Endodermal cell (in vitro differentiated cells): Measurements from ENCODE around the gene TECTA. TPM values are rescaled to one million over a fixed set of nuclear protein-coding genes. Genes with fewer than 3 reads are reported as not detected.

Source experiments
- DNase-seq: peaks from one replicate; pipeline ENCODE4 v3.0.0-alpha.2; 2017
- H3K27ac ChIP-seq: 2 replicates; pipeline ENCODE4 v1.5.1; 2013; ENCODE audit warnings: mild to moderate bottlenecking, low read depth, low read length, moderate library complexity
- H3K27me3 ChIP-seq: 2 replicates; pipeline ENCODE4 v1.6.1; 2013; ENCODE audit warnings: mild to moderate bottlenecking, low read length, moderate library complexity; ENCODE audit not compliant: insufficient read depth, control insufficient read depth, poor library complexity, severe bottlenecking
- H3K36me3 ChIP-seq: 2 replicates; pipeline ENCODE4 v1.7.0; 2013; ENCODE audit warnings: mild to moderate bottlenecking, low read length, moderate library complexity; ENCODE audit not compliant: control insufficient read depth, insufficient read depth
- H3K4me1 ChIP-seq: one replicate; pipeline ENCODE4 v1.7.0; 2013; ENCODE audit warnings: low read length; ENCODE audit not compliant: control insufficient read depth, insufficient read depth
- H3K4me3 ChIP-seq: 2 replicates; pipeline ENCODE4 v1.5.1; 2013; ENCODE audit warnings: mild to moderate bottlenecking, low read length, moderate library complexity
- H3K9ac ChIP-seq: 2 replicates; pipeline ENCODE4 v1.6.1; 2013; ENCODE audit warnings: mild to moderate bottlenecking, low read length, moderate library complexity; ENCODE audit not compliant: poor library complexity, severe bottlenecking; ENCODE audit errors: extremely low read depth
- H3K9me3 ChIP-seq: 2 replicates; pipeline ENCODE4 v1.6.1; 2013; ENCODE audit warnings: mild to moderate bottlenecking, low read length, moderate library complexity; ENCODE audit not compliant: control insufficient read depth
- H3K27ac Mint-ChIP-seq: 2 replicates; pipeline ENCODE4 v1.8.0; 2020; ENCODE audit warnings: mixed read lengths
- H3K27me3 Mint-ChIP-seq: 2 replicates; pipeline ENCODE4 v1.8.0; 2021; ENCODE audit warnings: mild to moderate bottlenecking, mixed read lengths; ENCODE audit not compliant: insufficient read depth
- H3K36me3 Mint-ChIP-seq: 2 replicates; pipeline ENCODE4 v1.8.0; 2020; ENCODE audit warnings: low read depth, mixed read lengths
- H3K4me1 Mint-ChIP-seq: 2 replicates; pipeline ENCODE4 v1.8.0; 2020; ENCODE audit warnings: mixed read lengths
- H3K4me3 Mint-ChIP-seq: 2 replicates; pipeline ENCODE4 v1.8.0; 2020; ENCODE audit warnings: mild to moderate bottlenecking, moderate library complexity, mixed read lengths
- H3K9me3 Mint-ChIP-seq: 2 replicates; pipeline ENCODE4 v1.8.0; 2020; ENCODE audit warnings: mild to moderate bottlenecking, mixed read lengths
- CTCF ChIP-seq: fragments of 200-600 bp; sonication (generic); conservative IDR thresholded peaks from 2 replicates; pipeline ENCODE4 v1.5.0; 2021; ENCODE audit warnings: antibody characterized with exemption, mild to moderate bottlenecking
- WGBS, 2 experiments: methylation state at CpG; one replicate each; pipeline versions ENCODE4 v1.1.5 to v1.1.7; 2013; ENCODE audit warnings: missing lambda C conversion rate in 2 of 2, mixed read lengths in 1 of 2; ENCODE audit not compliant: insufficient coverage in 1 of 2, insufficient read length in 1 of 2; 5-methylcytosine and 5-hydroxymethylcytosine counted together
- total RNA-seq, 2 donors: library from RNA; stranded (reverse); fragmentation: NEBNext Ultra II Directional in 1 of 2; extraction: Animal tissue kit (Norgen Biotek cat#: 25700) in 1 of 2; gene quantifications; 2 replicates in 1 of 2; 3 replicates in 1 of 2; pipeline ENCODE4 v1.2.1, GENCODE V29; 2021

The TECTA gene
- total RNA-seq, 2 donors from 2014 or later: 1.4 to 2.2 TPM

- TF ChIP-seq CTCF: no peak
- DNase-seq: peak; percentile 49
- Mint-ChIP-seq H3K4me3 (no peak overlapping the region), H3K27me3 (peaks cover 7% of the 10 kb centered on the region), H3K9me3 (no peaks in the 10 kb centered on the region), H3K27ac (no peak overlapping the region), H3K4me1 (peaks cover 6% of the 10 kb centered on the region), H3K36me3 (no peaks in the 10 kb centered on the region)
- H3K9ac ChIP-seq: no peak overlapping the region
- no peak overlapping the region for H3K4me3 ChIP-seq
- 93 to 96% methylated on average over 19 of the region's 19 CpGs for WGBS, 2 experiments
- H3K27ac ChIP-seq: no peak overlapping the region
- H3K4me1 ChIP-seq: no peaks in the 10 kb centered on the region
- H3K27me3 ChIP-seq: no peaks in the 10 kb centered on the region
- H3K36me3 ChIP-seq: no peaks in the 10 kb centered on the region
- H3K9me3 ChIP-seq: no peaks in the 10 kb centered on the region
These were observed 51.7 kb downstream of the TECTA start for GRCh38 chr11:121152764-121153163.

GRCh38 chr11:121153472-121153871 lies 52.4 kb downstream of the TECTA start:
- no peaks in the 10 kb centered on the region for H3K9me3 Mint-ChIP-seq
- no peak overlapping the region for H3K27ac ChIP-seq
- peaks cover 6% of the 10 kb centered on the region for H3K4me1 Mint-ChIP-seq
- no peaks in the 10 kb centered on the region for H3K36me3 Mint-ChIP-seq
- TF ChIP-seq CTCF: peak; percentile 59
- peak; percentile 60 for DNase-seq
- no peaks in the 10 kb centered on the region for H3K4me1 ChIP-seq
- H3K36me3 ChIP-seq: no peaks in the 10 kb centered on the region
- H3K27me3 ChIP-seq: no peaks in the 10 kb centered on the region
- H3K27ac Mint-ChIP-seq: no peak overlapping the region
- WGBS, 2 experiments: 85 to 94% methylated on average over 8 of the region's 8 CpGs
- no peak overlapping the region for H3K9ac ChIP-seq
- H3K4me3 Mint-ChIP-seq: no peak overlapping the region
- no peaks in the 10 kb centered on the region for H3K9me3 ChIP-seq
- peaks cover 7% of the 10 kb centered on the region for H3K27me3 Mint-ChIP-seq
- no peak overlapping the region for H3K4me3 ChIP-seq

- Mint-ChIP-seq H3K36me3 (no peaks in the 10 kb centered on the region), H3K27ac (no peak overlapping the region), H3K4me3 (no peak overlapping the region), H3K9me3 (no peaks in the 10 kb centered on the region), H3K4me1 (peaks cover 6% of the 10 kb centered on the region), H3K27me3 (peaks cover 7% of the 10 kb centered on the region)
- 84 to 88% methylated on average over 11 to 13 of the region's 13 CpGs for WGBS, 2 experiments
- H3K4me3 ChIP-seq: no peak overlapping the region
- H3K36me3 ChIP-seq: no peaks in the 10 kb centered on the region
- no peak for DNase-seq
- no peak for TF ChIP-seq CTCF
- no peak overlapping the region for H3K9ac ChIP-seq
- H3K4me1 ChIP-seq: no peaks in the 10 kb centered on the region
- no peaks in the 10 kb centered on the region for H3K27me3 ChIP-seq
- H3K9me3 ChIP-seq: no peaks in the 10 kb centered on the region
- no peak overlapping the region for H3K27ac ChIP-seq
These were observed 53.7 kb downstream of the TECTA start for GRCh38 chr11:121154486-121155314.
